ENCODE results near the gene ZFAND5. TPM values are rescaled to one million over a fixed set of nuclear protein-coding genes. Genes with fewer than 3 reads are reported as not detected.

The ZFAND5 gene
- polyA plus RNA-seq, 1 of the 3 experiments (the other 2 are of a cell fraction), result 58.8 TPM

DNA sequence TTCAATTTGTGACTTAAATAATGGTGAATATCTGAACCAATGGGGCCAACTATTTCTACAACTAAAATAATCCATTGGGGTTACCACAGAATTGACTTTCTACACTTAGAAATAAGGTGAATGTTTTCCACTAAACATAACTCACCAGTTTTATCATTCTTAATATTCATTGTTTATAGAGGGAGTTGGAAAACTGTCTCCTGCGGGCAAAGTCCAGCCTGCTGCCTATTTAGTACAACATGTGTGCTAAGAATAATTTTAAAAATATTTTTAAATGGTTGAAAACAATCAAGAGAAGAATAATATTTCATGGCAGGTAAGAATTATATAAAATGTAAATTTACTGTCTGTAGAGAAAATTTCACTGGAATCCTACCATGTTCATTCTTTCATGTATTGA is 45.2 kb upstream of the ZFAND5 start:
- H4K20me1 ChIP-seq (ENCODE audit: insufficient read depth), result no peaks in the 10 kb centered on the region
- no peaks in the 10 kb centered on the region for H3K9me3 ChIP-seq
- H3K27ac ChIP-seq (ENCODE audit: low read depth in 2 of 2, low read length in 1 of 2), result no peak overlapping the region
- H3K4me1 ChIP-seq (ENCODE audit: control insufficient read depth in 1 of 2, insufficient read depth in 2 of 2, low read depth in 1 of 2, low read length in 1 of 2), result no peaks in the 10 kb centered on the region
- ChIA-PET CTCF (no interaction called here), POLR2A (no interaction called here)
- H3K79me2 ChIP-seq (ENCODE audit: insufficient read depth), result no peaks in the 10 kb centered on the region
- H3F3A ChIP-seq (replicated peaks; ENCODE audit: insufficient read depth), result no peaks in the 10 kb centered on the region
- H3K4me2 ChIP-seq, result no peak overlapping the region
- TF ChIP-seq, protein P1, sequence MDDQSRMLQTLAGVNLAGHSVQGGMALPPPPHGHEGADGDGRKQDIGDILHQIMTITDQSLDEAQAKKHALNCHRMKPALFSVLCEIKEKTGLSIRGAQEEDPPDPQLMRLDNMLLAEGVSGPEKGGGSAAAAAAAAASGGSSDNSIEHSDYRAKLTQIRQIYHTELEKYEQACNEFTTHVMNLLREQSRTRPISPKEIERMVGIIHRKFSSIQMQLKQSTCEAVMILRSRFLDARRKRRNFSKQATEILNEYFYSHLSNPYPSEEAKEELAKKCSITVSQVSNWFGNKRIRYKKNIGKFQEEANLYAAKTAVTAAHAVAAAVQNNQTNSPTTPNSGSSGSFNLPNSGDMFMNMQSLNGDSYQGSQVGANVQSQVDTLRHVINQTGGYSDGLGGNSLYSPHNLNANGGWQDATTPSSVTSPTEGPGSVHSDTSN (IDR thresholded peaks at IDR 0.05), result no peak
- TF ChIP-seq CHD2 (IDR thresholded peaks at IDR 0.05; ENCODE audit: low read length, partially characterized antibody), result no peak
- TF ChIP-seq RCOR1 (IDR thresholded peaks at IDR 0.05; ENCODE audit: low read length), result no peak
- no peak for TF ChIP-seq FOSL2 (IDR thresholded peaks at IDR 0.05; ENCODE audit: borderline replicate concordance, low read depth)
- no peak for TF ChIP-seq FOXJ3 (CRISPR knock-in tag; IDR thresholded peaks at IDR 0.05)
- no peak for TF ChIP-seq GABPA (IDR thresholded peaks at IDR 0.05; ENCODE audit: low read depth)
- TF ChIP-seq RXRA (IDR thresholded peaks at IDR 0.05; ENCODE audit: borderline replicate concordance, low read depth), result no peak
- no peak for TF ChIP-seq YY1 (IDR thresholded peaks at IDR 0.05; ENCODE audit: low read depth)
- TF ChIP-seq, protein P2, sequence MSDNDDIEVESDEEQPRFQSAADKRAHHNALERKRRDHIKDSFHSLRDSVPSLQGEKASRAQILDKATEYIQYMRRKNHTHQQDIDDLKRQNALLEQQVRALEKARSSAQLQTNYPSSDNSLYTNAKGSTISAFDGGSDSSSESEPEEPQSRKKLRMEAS (IDR thresholded peaks at IDR 0.05; ENCODE audit: low read depth), result no peak
- no peak for TF ChIP-seq TEAD4 (IDR thresholded peaks at IDR 0.05; ENCODE audit: borderline replicate concordance, insufficient read depth)
- TF ChIP-seq, protein P3, sequence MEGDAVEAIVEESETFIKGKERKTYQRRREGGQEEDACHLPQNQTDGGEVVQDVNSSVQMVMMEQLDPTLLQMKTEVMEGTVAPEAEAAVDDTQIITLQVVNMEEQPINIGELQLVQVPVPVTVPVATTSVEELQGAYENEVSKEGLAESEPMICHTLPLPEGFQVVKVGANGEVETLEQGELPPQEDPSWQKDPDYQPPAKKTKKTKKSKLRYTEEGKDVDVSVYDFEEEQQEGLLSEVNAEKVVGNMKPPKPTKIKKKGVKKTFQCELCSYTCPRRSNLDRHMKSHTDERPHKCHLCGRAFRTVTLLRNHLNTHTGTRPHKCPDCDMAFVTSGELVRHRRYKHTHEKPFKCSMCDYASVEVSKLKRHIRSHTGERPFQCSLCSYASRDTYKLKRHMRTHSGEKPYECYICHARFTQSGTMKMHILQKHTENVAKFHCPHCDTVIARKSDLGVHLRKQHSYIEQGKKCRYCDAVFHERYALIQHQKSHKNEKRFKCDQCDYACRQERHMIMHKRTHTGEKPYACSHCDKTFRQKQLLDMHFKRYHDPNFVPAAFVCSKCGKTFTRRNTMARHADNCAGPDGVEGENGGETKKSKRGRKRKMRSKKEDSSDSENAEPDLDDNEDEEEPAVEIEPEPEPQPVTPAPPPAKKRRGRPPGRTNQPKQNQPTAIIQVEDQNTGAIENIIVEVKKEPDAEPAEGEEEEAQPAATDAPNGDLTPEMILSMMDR (IDR thresholded peaks at IDR 0.05), result no peak
- TF ChIP-seq POLR2AphosphoS5 (IDR thresholded peaks at IDR 0.05; ENCODE audit: low read depth, low read length), result no peak
- TF ChIP-seq, protein P4, sequence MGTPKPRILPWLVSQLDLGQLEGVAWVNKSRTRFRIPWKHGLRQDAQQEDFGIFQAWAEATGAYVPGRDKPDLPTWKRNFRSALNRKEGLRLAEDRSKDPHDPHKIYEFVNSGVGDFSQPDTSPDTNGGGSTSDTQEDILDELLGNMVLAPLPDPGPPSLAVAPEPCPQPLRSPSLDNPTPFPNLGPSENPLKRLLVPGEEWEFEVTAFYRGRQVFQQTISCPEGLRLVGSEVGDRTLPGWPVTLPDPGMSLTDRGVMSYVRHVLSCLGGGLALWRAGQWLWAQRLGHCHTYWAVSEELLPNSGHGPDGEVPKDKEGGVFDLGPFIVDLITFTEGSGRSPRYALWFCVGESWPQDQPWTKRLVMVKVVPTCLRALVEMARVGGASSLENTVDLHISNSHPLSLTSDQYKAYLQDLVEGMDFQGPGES (IDR thresholded peaks at IDR 0.05; ENCODE audit: low read depth, low read length), result no peak
- no peak for TF ChIP-seq MEF2A (IDR thresholded peaks at IDR 0.05; ENCODE audit: borderline replicate concordance, low read depth)
- no peak overlapping the region for H3K9ac ChIP-seq
- H3K36me3 ChIP-seq (replicated peaks in 1 of 2; ENCODE audit: control insufficient read depth in 1 of 2, insufficient read depth in 2 of 2, low read length in 1 of 2), result no peaks in the 10 kb centered on the region
- DNase-seq, result no peak
- H3K27me3 ChIP-seq (ENCODE audit: insufficient read depth), result peaks cover 7% of the 10 kb centered on the region; the same call in 1 of the 2 replicates
- no peaks in the 10 kb centered on the region for H3K9me2 ChIP-seq
- H3K4me3 ChIP-seq (ENCODE audit: low read depth in 2 of 2, low read length in 1 of 2), result no peak overlapping the region
- 36% methylated on average over 1 of the region's 1 CpG for WGBS (ENCODE audit: low lambda C conversion rate)
- no peak overlapping the region for H2AFZ ChIP-seq (ENCODE audit: low read depth)

DNA sequence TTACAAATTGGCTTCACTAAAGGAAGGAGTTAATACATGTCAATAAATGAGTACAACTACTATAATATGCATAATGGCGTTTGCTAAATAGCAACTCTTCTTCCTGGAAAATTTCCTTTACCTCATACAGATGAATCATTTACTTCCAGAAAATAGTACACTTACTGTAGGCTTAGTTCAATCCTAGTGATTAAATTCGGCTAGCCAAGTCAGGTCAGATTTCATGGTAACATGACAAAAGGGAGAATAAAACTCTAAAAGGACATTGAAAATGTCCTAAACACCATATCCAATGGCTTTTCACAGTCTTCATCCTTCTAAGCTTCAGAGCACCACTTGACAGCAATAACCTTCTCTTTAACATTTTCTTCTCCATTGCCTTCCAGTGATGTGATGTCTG is 42.1 kb upstream of the ZFAND5 start:
- H2AFZ ChIP-seq (ENCODE audit: low read depth), result no peak overlapping the region; the same call in 1 of the 2 replicates
- no peak overlapping the region for H3K9ac ChIP-seq
- H3K36me3 ChIP-seq (replicated peaks in 1 of 2; ENCODE audit: control insufficient read depth in 1 of 2, insufficient read depth in 2 of 2, low read length in 1 of 2), result no peaks in the 10 kb centered on the region
- no peaks in the 10 kb centered on the region for H4K20me1 ChIP-seq (ENCODE audit: insufficient read depth)
- 21% methylated on average over 2 of the region's 2 CpGs for WGBS (ENCODE audit: low lambda C conversion rate)
- H3K9me3 ChIP-seq, result no peaks in the 10 kb centered on the region
- no peaks in the 10 kb centered on the region for H3K9me2 ChIP-seq
- no peaks in the 10 kb centered on the region for H3K79me2 ChIP-seq (ENCODE audit: insufficient read depth)
- ChIA-PET POLR2A (no interaction called here), CTCF (interaction anchor here (1.0 kb wide), 1 partner anchor 24 kb away, joined by 3 read pairs; no protein-coding TSS in a partner anchor)
- TF ChIP-seq, protein P5, sequence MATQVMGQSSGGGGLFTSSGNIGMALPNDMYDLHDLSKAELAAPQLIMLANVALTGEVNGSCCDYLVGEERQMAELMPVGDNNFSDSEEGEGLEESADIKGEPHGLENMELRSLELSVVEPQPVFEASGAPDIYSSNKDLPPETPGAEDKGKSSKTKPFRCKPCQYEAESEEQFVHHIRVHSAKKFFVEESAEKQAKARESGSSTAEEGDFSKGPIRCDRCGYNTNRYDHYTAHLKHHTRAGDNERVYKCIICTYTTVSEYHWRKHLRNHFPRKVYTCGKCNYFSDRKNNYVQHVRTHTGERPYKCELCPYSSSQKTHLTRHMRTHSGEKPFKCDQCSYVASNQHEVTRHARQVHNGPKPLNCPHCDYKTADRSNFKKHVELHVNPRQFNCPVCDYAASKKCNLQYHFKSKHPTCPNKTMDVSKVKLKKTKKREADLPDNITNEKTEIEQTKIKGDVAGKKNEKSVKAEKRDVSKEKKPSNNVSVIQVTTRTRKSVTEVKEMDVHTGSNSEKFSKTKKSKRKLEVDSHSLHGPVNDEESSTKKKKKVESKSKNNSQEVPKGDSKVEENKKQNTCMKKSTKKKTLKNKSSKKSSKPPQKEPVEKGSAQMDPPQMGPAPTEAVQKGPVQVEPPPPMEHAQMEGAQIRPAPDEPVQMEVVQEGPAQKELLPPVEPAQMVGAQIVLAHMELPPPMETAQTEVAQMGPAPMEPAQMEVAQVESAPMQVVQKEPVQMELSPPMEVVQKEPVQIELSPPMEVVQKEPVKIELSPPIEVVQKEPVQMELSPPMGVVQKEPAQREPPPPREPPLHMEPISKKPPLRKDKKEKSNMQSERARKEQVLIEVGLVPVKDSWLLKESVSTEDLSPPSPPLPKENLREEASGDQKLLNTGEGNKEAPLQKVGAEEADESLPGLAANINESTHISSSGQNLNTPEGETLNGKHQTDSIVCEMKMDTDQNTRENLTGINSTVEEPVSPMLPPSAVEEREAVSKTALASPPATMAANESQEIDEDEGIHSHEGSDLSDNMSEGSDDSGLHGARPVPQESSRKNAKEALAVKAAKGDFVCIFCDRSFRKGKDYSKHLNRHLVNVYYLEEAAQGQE (IDR thresholded peaks at IDR 0.05; ENCODE audit: low read depth, low read length), result no peak
- no peak for TF ChIP-seq FOSL2 (IDR thresholded peaks at IDR 0.05; ENCODE audit: borderline replicate concordance, low read depth)
- no peak for TF ChIP-seq RXRA (IDR thresholded peaks at IDR 0.05; ENCODE audit: borderline replicate concordance, low read depth)
- no peak for TF ChIP-seq RAD21 (IDR thresholded peaks at IDR 0.05; ENCODE audit: low read length)
- no peak for TF ChIP-seq JUND (IDR thresholded peaks at IDR 0.05)
- TF ChIP-seq CHD2 (IDR thresholded peaks at IDR 0.05; ENCODE audit: low read length, partially characterized antibody), result no peak
- no peak overlapping the region for H3K4me3 ChIP-seq (ENCODE audit: low read depth in 2 of 2, low read length in 1 of 2)
- H3K4me1 ChIP-seq (ENCODE audit: control insufficient read depth in 1 of 2, insufficient read depth in 2 of 2, low read depth in 1 of 2, low read length in 1 of 2), result no peaks in the 10 kb centered on the region
- H3K27me3 ChIP-seq (ENCODE audit: insufficient read depth), result peaks cover 9% of the 10 kb centered on the region; the same call in 1 of the 2 replicates
- H3K4me2 ChIP-seq, result no peak overlapping the region
- H3F3A ChIP-seq (replicated peaks; ENCODE audit: insufficient read depth), result no peaks in the 10 kb centered on the region
- no peak for DNase-seq
- H3K27ac ChIP-seq (ENCODE audit: low read depth in 2 of 2, low read length in 1 of 2), result no peak overlapping the region
